ENCODE data around the gene GSK3B. TPM values are rescaled to one million over a fixed set of nuclear protein-coding genes. Genes with fewer than 3 reads are reported as not detected.

GSK3B gene
- total RNA-seq, 3 donors from 2014 or later (not counting 1 experiment from before 2014, with no cell fraction given), result 61.3 to 67.0 (median 62.7) TPM

GRCh38 chr3:119981386-119981785, 112.9 kb downstream of the GSK3B start:
- no peak for ATAC-seq
- intact Hi-C loops (cut with micrococcal nuclease), result no loop called here
- peaks cover 68 to 79% of the 10 kb centered on the region in 2 donors for H3K4me1 Mint-ChIP-seq

GRCh38 chr3:119978554-119979208, 115.6 kb downstream of the GSK3B start:
- no peak for DNase-seq
- Mint-ChIP-seq H3K27me3 (ENCODE audit: low read depth in 2 of 2) (no peaks in the 10 kb centered on the region), H3K27ac (peak overlapping the region; percentile 22 to 63), H3K4me1 (peaks cover 73 to 76% of the 10 kb centered on the region in 2 donors), H3K4me3 (no peak overlapping the region), H3K36me3 (peaks cover 3% of the 10 kb centered on the region), H3K9me3 (no peaks in the 10 kb centered on the region)
- intact Hi-C loops (cut with micrococcal nuclease), result no loop called here
- Histone ChIP-seq H3K27me3 (ENCODE audit: control insufficient read depth, insufficient read depth, low read length) (no peaks in the 10 kb centered on the region), H3K4me3 (ENCODE audit: low read length) (no peak overlapping the region), H3K36me3 (ENCODE audit: control insufficient read depth, insufficient read depth, low read length) (no peaks in the 10 kb centered on the region), H3K4me1 (ENCODE audit: control insufficient read depth, insufficient read depth, low read length) (no peaks in the 10 kb centered on the region), H3K9me3 (ENCODE audit: control insufficient read depth, insufficient read depth, low read length) (no peaks in the 10 kb centered on the region), H3K27ac (ENCODE audit: low read length) (no peak overlapping the region)
- WGBS (ENCODE audit: insufficient coverage), result 97% methylated on average over 11 of the region's 11 CpGs
- no peak for ATAC-seq
- no peak for TF ChIP-seq CTCF (IDR thresholded peaks at IDR 0.05)

More at GRCh38 chr3:119981386-119981785, 112.9 kb downstream of the GSK3B start:
- peaks cover 8 to 9% of the 10 kb centered on the region in 2 donors for H3K9me3 Mint-ChIP-seq
- H3K4me1 ChIP-seq (ENCODE audit: control insufficient read depth, insufficient read depth, low read length), result no peaks in the 10 kb centered on the region
- no peaks in the 10 kb centered on the region for H3K9me3 ChIP-seq (ENCODE audit: control insufficient read depth, insufficient read depth, low read length)
- H3K27me3 ChIP-seq (ENCODE audit: control insufficient read depth, insufficient read depth, low read length), result no peaks in the 10 kb centered on the region
- H3K36me3 Mint-ChIP-seq, result peaks cover 30% of the 10 kb centered on the region
- H3K4me3 Mint-ChIP-seq, result no peak overlapping the region
- no peak for DNase-seq
- WGBS (ENCODE audit: insufficient coverage), result 99% methylated on average over 13 of the region's 14 CpGs
- H3K27ac ChIP-seq (ENCODE audit: low read length), result no peak overlapping the region
- H3K27ac Mint-ChIP-seq, result no peak overlapping the region
- no peak overlapping the region for H3K4me3 ChIP-seq (ENCODE audit: low read length)
- no peak for TF ChIP-seq CTCF (IDR thresholded peaks at IDR 0.05)
- no peaks in the 10 kb centered on the region for H3K36me3 ChIP-seq (ENCODE audit: control insufficient read depth, insufficient read depth, low read length)
- H3K27me3 Mint-ChIP-seq (ENCODE audit: low read depth in 2 of 2), result no peaks in the 10 kb centered on the region

GRCh38 chr3:119977353-119977752, 116.9 kb downstream of the GSK3B start:
- DNase-seq (no peak), ATAC-seq (no peak)
- Histone ChIP-seq H3K4me1 (ENCODE audit: control insufficient read depth, insufficient read depth, low read length) (no peaks in the 10 kb centered on the region), H3K36me3 (ENCODE audit: control insufficient read depth, insufficient read depth, low read length) (no peaks in the 10 kb centered on the region), H3K27me3 (ENCODE audit: control insufficient read depth, insufficient read depth, low read length) (no peaks in the 10 kb centered on the region), H3K27ac (ENCODE audit: low read length) (no peak overlapping the region), H3K9me3 (ENCODE audit: control insufficient read depth, insufficient read depth, low read length) (no peaks in the 10 kb centered on the region), H3K4me3 (ENCODE audit: low read length) (no peak overlapping the region)
- Mint-ChIP-seq H3K4me1 (peaks cover 62 to 64% of the 10 kb centered on the region in 2 donors), H3K4me3 (no peak overlapping the region), H3K27me3 (ENCODE audit: low read depth in 2 of 2) (no peaks in the 10 kb centered on the region), H3K9me3 (no peaks in the 10 kb centered on the region), H3K27ac (peak overlapping the region in 1 of 2 donors; percentile 22), H3K36me3 (no peaks in the 10 kb centered on the region)
- intact Hi-C loops (cut with micrococcal nuclease), result no loop called here
- no peak for TF ChIP-seq CTCF (IDR thresholded peaks at IDR 0.05)
- WGBS (ENCODE audit: insufficient coverage), result no CpG with 5 or more reads among the region's 1 CpG

GRCh38 chr3:119976214-119976613, 118.0 kb downstream of the GSK3B start:
- 83% methylated on average over 1 of the region's 1 CpG for WGBS (ENCODE audit: insufficient coverage)
- Mint-ChIP-seq H3K27ac (peak overlapping the region in 1 of 2 donors; percentile 44), H3K4me1 (peaks cover 61% of the 10 kb centered on the region in 2 donors), H3K36me3 (no peaks in the 10 kb centered on the region), H3K9me3 (no peaks in the 10 kb centered on the region), H3K27me3 (ENCODE audit: low read depth in 2 of 2) (no peaks in the 10 kb centered on the region), H3K4me3 (no peak overlapping the region)
- TF ChIP-seq CTCF (IDR thresholded peaks at IDR 0.05), result no peak
- no peaks in the 10 kb centered on the region for H3K4me1 ChIP-seq (ENCODE audit: control insufficient read depth, insufficient read depth, low read length)
- no peaks in the 10 kb centered on the region for H3K9me3 ChIP-seq (ENCODE audit: control insufficient read depth, insufficient read depth, low read length)
- ATAC-seq, result no peak
- H3K27me3 ChIP-seq (ENCODE audit: control insufficient read depth, insufficient read depth, low read length), result no peaks in the 10 kb centered on the region
- H3K4me3 ChIP-seq (ENCODE audit: low read length), result no peak overlapping the region
- H3K27ac ChIP-seq (ENCODE audit: low read length), result no peak overlapping the region
- DNase-seq, result no peak
- intact Hi-C loops (cut with micrococcal nuclease), result no loop called here
- H3K36me3 ChIP-seq (ENCODE audit: control insufficient read depth, insufficient read depth, low read length), result no peaks in the 10 kb centered on the region
